ENCODE measurements around the gene FAM120A.

DNA sequence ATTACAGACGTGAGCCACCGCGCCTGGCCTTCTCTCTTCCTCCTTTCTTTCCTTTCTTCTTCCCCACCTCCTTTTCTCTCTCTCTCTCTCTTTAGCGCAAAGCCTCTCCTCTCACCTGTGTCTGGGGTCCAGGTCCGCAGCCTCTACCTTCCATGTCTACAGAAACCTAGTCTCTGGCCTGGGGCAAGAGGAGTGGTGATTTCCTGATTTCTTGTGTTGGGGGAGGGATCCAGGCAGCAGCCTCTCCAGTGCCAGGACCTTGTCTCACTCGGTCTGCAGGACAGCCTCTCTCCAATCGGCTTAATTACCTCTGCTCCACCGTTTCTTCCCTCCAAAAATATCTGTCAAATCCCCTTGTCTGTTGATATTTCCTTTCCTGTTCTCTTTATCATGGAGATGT, 16.1 kb upstream of the FAM120A start:
- TF ChIP-seq EZH2 (IDR thresholded peaks at IDR 0.05; ENCODE audit: low read length, unreplicated experiment): no peak
- TF ChIP-seq, protein P1, sequence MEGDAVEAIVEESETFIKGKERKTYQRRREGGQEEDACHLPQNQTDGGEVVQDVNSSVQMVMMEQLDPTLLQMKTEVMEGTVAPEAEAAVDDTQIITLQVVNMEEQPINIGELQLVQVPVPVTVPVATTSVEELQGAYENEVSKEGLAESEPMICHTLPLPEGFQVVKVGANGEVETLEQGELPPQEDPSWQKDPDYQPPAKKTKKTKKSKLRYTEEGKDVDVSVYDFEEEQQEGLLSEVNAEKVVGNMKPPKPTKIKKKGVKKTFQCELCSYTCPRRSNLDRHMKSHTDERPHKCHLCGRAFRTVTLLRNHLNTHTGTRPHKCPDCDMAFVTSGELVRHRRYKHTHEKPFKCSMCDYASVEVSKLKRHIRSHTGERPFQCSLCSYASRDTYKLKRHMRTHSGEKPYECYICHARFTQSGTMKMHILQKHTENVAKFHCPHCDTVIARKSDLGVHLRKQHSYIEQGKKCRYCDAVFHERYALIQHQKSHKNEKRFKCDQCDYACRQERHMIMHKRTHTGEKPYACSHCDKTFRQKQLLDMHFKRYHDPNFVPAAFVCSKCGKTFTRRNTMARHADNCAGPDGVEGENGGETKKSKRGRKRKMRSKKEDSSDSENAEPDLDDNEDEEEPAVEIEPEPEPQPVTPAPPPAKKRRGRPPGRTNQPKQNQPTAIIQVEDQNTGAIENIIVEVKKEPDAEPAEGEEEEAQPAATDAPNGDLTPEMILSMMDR (conservative IDR thresholded peaks at IDR 0.05; ENCODE audit: low read depth, low read length): no peak
- TF ChIP-seq EZH2phosphoT487 (IDR thresholded peaks at IDR 0.05; ENCODE audit: borderline replicate concordance, low read length): no peak

All from PC-3 (cell line).